ENCODE results near the gene MBLAC1. TPM values are rescaled to one million over a fixed set of nuclear protein-coding genes. Genes with fewer than 3 reads are reported as not detected.

The MBLAC1 gene
- total and polyA plus RNA-seq, 9 of the 15 experiments (the other 6 are each of a cell fraction or from before 2014, with no cell fraction given) = 0.03 to 3.1 (median 0.52) TPM

DNA sequence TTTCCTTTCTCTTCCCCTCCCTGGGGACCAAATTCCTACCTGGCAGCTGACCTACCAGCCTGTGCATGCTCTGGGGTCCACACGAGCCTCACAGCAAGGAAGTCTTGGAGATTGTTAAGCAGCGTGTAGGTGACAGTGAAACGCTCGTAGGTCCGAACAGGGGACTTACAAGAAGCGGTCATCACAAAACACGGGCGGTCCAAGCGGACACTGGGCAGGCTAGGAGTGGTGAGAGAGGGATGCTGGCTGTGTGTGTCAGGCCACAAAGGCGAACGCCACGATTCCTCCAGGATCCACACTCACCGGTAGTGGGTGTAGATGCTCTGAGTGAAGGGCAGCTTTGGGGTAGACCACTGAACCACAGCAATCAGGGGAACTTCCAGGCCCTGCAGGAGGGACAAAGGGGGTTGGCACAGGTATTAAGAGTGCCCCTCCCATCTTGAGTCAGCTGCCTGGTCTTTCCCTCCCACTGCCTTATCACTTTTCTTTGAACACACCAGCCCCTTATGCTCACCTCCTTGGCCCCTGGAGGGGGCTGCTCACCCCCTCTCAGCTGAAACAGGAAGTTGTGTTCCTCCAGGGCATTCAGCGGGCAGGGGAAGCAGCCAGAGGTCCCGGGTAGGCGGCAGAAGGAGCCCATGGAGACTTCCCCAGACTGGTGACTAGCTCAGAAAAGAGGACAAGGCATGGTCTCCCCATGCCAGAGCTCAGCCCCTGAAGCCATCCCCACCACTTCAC lies 29.7 kb downstream of the MBLAC1 start:
- Histone ChIP-seq H2AFZ (ENCODE audit: low read depth, low read length) (no peak overlapping the region), H3K27me3 (ENCODE audit: control insufficient read depth in 2 of 2, insufficient read depth in 2 of 2, low read length in 2 of 2) (no peaks in the 10 kb centered on the region), H3K4me2 (ENCODE audit: insufficient read depth, low read length) (peak overlapping the region; percentile 89), H3K9me3 (replicated peaks; ENCODE audit: control insufficient read depth, insufficient read depth, low read depth, low read length) (no peaks in the 10 kb centered on the region), H3K79me2 (ENCODE audit: control insufficient read depth, insufficient read depth, low read length) (peaks cover 30% of the 10 kb centered on the region), H3K36me3 (ENCODE audit: control insufficient read depth, insufficient read depth, low read length) (peaks cover 56% of the 10 kb centered on the region), H3K9ac (ENCODE audit: insufficient read depth in 1 of 2, low read depth in 2 of 2, low read length in 2 of 2) (peak overlapping the region; percentile 90 to 98), H4K20me1 (replicated peaks; ENCODE audit: control insufficient read depth, insufficient read depth, low read length) (peaks cover 10% of the 10 kb centered on the region), H3K9me1 (ENCODE audit: control insufficient read depth, insufficient read depth, low read length) (no peaks in the 10 kb centered on the region), H3K4me3 (peak overlapping the region; percentile 99; the same call in 1 of the 2 replicates), H3K4me1 (replicated peaks in 1 of 2; ENCODE audit: control insufficient read depth in 2 of 2, insufficient read depth in 2 of 2, low read length in 2 of 2) (peaks cover 37 to 82% of the 10 kb centered on the region in 2 experiments), H3K27ac (ENCODE audit: extremely low read depth, low read depth, low read length) (peak overlapping the region; percentile 91)
- BruUV-seq (replicated peaks) = no TSS peak
- peak; percentile 68 to 72 (median 69) for DNase-seq (ENCODE audit: extremely low read depth in 1 of 4, low spot score in 3 of 4)
- POLR2A ChIA-PET = interaction anchor here (0.6 to 2.1 kb wide), 8 partner anchors 12 to 46 kb away, joined by 3 to 8 read pairs (median 3); partner anchors contain the start of gene GAL3ST4
- peak; percentile 26 for FAIRE-seq
- peak; percentile 2; the same call in 2 of the 3 replicates for ATAC-seq
- WGBS (ENCODE audit: insufficient coverage, low coverage, missing lambda C conversion rate) = 74% methylated on average over 16 of the region's 16 CpGs
- CTCF ChIA-PET (ENCODE audit: low intra/inter-chr PET ratio) = interaction anchor here (1.1 kb wide), 1 partner anchor 60 kb away, joined by 3 read pairs; no protein-coding TSS in a partner anchor
- intact Hi-C loops (cut with micrococcal nuclease) = loop anchor here (5.0 kb wide), 1 partner anchor 116 kb away; no protein-coding TSS in a partner anchor
- in situ Hi-C loops (cut with MboI) = no loop called here
- TF ChIP-seq SIX5 (IDR thresholded peaks at IDR 0.05; ENCODE audit: borderline replicate concordance in 1 of 2, insufficient read depth in 1 of 2, low read depth in 1 of 2, low read length in 2 of 2) (no peak), CBX2 (IDR thresholded peaks at IDR 0.05; ENCODE audit: insufficient read depth, low read length, poor library complexity, severe bottlenecking) (no peak), RBFOX2 (IDR thresholded peaks at IDR 0.05; ENCODE audit: low read depth, low read length) (0 out of 2 replicates have a peak, but pooled peaks have one; percentile 15), ZNF347 (CRISPR knock-in tag; IDR thresholded peaks at IDR 0.05; ENCODE audit: low read depth) (no peak), USF2 (CRISPR knock-in tag; IDR thresholded peaks at IDR 0.05) (0 out of 2 replicates have a peak, but pooled peaks have one; percentile 2), GABPB1 (CRISPR knock-in tag; IDR thresholded peaks at IDR 0.05) (0 out of 2 replicates have a peak, but pooled peaks have one; percentile 12), JUN (IDR thresholded peaks at IDR 0.05; ENCODE audit: borderline replicate concordance, low read depth, low read length) (no peak), JUN (CRISPR knock-in tag; IDR thresholded peaks at IDR 0.05; ENCODE audit: borderline replicate concordance) (no peak), CBFA2T3 (IDR thresholded peaks at IDR 0.05) (peak; percentile 37; the same call in 1 of the 2 replicates), FOXO4 (CRISPR knock-in tag; IDR thresholded peaks at IDR 0.05) (no peak), ERF (CRISPR knock-in tag; IDR thresholded peaks at IDR 0.05) (0 out of 2 replicates have a peak, but pooled peaks have one; percentile 0), NFIC (IDR thresholded peaks at IDR 0.05) (0 out of 2 replicates have a peak, but pooled peaks have one; percentile 14), HDGF (IDR thresholded peaks at IDR 0.05) (0 out of 2 replicates have a peak, but pooled peaks have one; percentile 13), ZBTB33 (CRISPR knock-in tag; IDR thresholded peaks at IDR 0.05) (0 out of 2 replicates have a peak, but pooled peaks have one; percentile 36)
- TF ChIP-seq, protein P1, sequence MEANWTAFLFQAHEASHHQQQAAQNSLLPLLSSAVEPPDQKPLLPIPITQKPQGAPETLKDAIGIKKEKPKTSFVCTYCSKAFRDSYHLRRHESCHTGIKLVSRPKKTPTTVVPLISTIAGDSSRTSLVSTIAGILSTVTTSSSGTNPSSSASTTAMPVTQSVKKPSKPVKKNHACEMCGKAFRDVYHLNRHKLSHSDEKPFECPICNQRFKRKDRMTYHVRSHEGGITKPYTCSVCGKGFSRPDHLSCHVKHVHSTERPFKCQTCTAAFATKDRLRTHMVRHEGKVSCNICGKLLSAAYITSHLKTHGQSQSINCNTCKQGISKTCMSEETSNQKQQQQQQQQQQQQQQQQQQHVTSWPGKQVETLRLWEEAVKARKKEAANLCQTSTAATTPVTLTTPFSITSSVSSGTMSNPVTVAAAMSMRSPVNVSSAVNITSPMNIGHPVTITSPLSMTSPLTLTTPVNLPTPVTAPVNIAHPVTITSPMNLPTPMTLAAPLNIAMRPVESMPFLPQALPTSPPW (CRISPR knock-in tag; IDR thresholded peaks at IDR 0.05) = 0 out of 2 replicates have a peak, but pooled peaks have one; percentile 30
